ENCODE measurements around the gene ADGRG6. TPM values are rescaled to one million over a fixed set of nuclear protein-coding genes. Genes with fewer than 3 reads are reported as not detected.
A peak's percentile ranks its signal among the peaks of the same experiment; 100 is the strongest.

The ADGRG6 gene
- total RNA-seq, 4 donors from 2014 or later = 15.7 to 43.3 (median 32.2) TPM

DNA sequence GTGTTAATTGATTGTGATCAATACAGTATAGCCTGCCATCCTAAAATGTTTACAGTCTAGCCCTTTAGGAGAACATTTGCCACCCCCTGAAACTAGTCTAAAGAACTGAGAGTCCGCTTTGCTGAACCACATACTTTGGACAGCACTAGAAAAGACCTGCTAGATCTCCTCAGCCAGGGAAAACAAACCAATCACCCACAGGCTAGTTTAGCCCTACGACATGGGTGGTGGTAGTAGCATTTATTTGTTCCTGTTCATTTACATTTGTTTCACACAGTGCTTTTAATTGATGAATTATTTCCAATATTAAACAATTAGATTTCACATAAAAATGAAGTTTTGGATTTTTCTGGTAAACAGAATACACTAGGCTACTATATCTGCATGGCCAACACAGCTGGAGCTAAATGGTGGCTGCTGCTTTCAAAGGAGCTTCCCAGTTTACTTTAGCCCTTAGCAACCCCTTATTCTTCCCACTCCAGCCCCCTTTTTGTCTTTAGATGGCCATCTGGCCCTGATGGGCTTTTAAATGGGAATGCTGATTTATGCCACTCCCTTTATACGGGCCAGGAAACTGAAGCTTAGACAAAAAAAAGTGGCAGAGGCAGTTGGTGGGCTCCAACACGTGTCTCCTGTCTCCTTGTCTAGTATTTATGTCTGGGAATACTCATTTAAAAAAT, 72.4 kb downstream of the ADGRG6 start:
- no peaks in the 10 kb centered on the region for H3K9me3 ChIP-seq
- DNase-seq = no peak
- no peaks in the 10 kb centered on the region for H3K36me3 ChIP-seq
- no peak overlapping the region for H3K4me3 ChIP-seq
- peak overlapping the region in 1 of 4 donors; percentile 5 for H3K27ac ChIP-seq
- H3K27me3 ChIP-seq = no peaks in the 10 kb centered on the region
- TF ChIP-seq CTCF (IDR thresholded peaks at IDR 0.05) (no peak), POLR2A (IDR thresholded peaks at IDR 0.05) (no peak)
- H3K4me1 ChIP-seq = peaks cover 0 to 6% (median 0%) of the 10 kb centered on the region in 4 donors

GRCh38 chr6:142374965-142375733, 73.3 kb downstream of the ADGRG6 start:
- TF ChIP-seq CTCF (IDR thresholded peaks at IDR 0.05) (no peak), POLR2A (IDR thresholded peaks at IDR 0.05) (no peak)
- Histone ChIP-seq H3K36me3 (no peaks in the 10 kb centered on the region), H3K9me3 (no peaks in the 10 kb centered on the region), H3K27ac (no peak overlapping the region), H3K4me3 (no peak overlapping the region), H3K4me1 (peaks cover 0 to 6% (median 0%) of the 10 kb centered on the region in 4 donors), H3K27me3 (no peaks in the 10 kb centered on the region)
- DNase-seq = no peak

GRCh38 chr6:142376115-142376514, 74.3 kb downstream of the ADGRG6 start:
- H3K36me3 ChIP-seq = no peaks in the 10 kb centered on the region
- H3K27ac ChIP-seq = no peak overlapping the region
- DNase-seq = no peak
- no peaks in the 10 kb centered on the region for H3K9me3 ChIP-seq
- H3K4me1 ChIP-seq = peaks cover 0 to 6% (median 0%) of the 10 kb centered on the region in 4 donors
- no peaks in the 10 kb centered on the region for H3K27me3 ChIP-seq
- H3K4me3 ChIP-seq = no peak overlapping the region
- TF ChIP-seq CTCF (IDR thresholded peaks at IDR 0.05) (no peak), POLR2A (IDR thresholded peaks at IDR 0.05) (no peak)

DNA sequence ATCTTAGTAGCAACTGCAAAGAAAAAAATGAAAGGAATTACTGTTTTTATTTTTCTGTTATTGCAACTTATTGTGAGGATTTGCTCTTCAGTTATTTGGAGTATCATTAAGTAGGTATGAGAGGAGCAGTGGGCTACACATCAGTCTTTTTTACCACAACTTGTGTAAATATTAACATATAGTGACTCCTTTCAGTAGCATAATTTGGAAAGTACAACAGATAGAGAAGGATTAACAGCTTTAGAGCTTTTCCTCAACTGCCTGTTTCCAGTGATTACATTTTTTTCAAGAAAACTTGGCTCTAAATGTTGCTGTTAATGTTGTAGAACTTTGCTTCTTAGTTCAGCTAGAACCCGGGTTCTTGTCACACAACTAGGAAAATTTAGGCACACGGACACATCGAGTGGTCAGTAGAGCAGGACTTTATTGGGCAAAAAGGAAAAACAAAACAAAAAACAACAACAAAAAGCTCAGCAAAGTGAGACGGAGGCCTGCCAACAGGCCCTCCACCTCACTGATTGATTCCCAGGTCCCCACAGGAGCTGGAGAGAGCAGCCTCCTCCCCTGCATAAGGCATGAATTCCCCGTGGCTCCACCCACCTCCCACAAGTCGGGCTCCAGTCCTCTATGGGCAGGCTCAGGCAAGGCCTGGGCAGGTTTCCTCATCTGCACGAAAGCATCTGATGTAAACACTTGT, 75.1 kb downstream of the ADGRG6 start:
- no peak overlapping the region for H3K27ac ChIP-seq
- H3K4me3 ChIP-seq = no peak overlapping the region
- no peaks in the 10 kb centered on the region for H3K27me3 ChIP-seq
- no peaks in the 10 kb centered on the region for H3K36me3 ChIP-seq
- DNase-seq = no peak
- H3K4me1 ChIP-seq = peaks cover 0 to 6% (median 0%) of the 10 kb centered on the region in 4 donors
- no peaks in the 10 kb centered on the region for H3K9me3 ChIP-seq
- TF ChIP-seq CTCF (IDR thresholded peaks at IDR 0.05) (no peak), POLR2A (IDR thresholded peaks at IDR 0.05) (no peak)

DNA sequence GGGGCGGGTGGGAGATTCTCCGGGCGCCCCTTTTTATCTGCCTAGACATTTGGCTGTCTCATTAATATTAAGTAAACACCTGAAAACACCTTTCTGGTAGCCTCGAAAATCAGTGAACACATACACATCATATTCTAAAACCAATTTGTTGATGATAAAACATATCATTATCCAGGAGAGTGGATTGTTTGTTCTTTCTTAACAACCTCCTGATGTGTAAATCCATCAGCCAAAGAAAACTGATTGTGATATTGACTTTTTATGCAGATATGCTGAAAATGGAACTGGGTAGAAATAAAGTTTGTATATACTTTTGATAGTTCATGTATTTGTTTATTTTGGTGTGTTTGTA, 75.7 kb downstream of the ADGRG6 start:
- Histone ChIP-seq H3K36me3 (no peaks in the 10 kb centered on the region), H3K4me1 (peaks cover 0 to 3% (median 0%) of the 10 kb centered on the region in 4 donors), H3K9me3 (no peaks in the 10 kb centered on the region), H3K27ac (no peak overlapping the region), H3K27me3 (no peaks in the 10 kb centered on the region), H3K4me3 (no peak overlapping the region)
- no peak for TF ChIP-seq POLR2A (IDR thresholded peaks at IDR 0.05)
- no peak for TF ChIP-seq CTCF (IDR thresholded peaks at IDR 0.05)
- no peak for DNase-seq

All from Peyer's patch (tissue), 4 donors.